ENCODE results near the gene HIGD2A. TPM values are rescaled to one million over a fixed set of nuclear protein-coding genes. Genes with fewer than 3 reads are reported as not detected.

Gene HIGD2A
- polyA plus RNA-seq, 1 donor from 2014 or later, result 242 TPM

DNA sequence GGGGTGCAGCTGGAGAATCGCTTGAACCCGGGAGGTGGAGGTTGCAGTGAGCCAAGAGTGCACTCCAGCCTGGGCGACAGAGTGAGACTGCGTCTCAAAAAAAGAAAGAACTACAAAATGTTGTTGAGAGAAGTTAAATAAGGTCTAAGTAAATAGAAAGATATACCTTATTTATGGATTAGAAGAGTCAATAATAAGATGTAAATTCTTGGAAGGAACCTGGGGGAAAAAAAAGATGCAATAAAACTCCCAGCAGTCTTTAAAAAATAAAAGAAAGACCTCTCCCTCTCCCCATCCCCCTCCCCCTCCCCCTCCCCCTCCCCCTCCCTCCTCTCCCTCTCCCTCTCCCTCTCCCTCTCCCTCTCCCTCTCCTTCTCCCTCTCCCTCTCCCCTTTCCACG lies 44.2 kb downstream of the HIGD2A start:
- H3K9me3 Mint-ChIP-seq, result peaks cover 0 to 4% (median 0%) of the 10 kb centered on the region in 3 donors
- peaks cover 4 to 11% (median 9%) of the 10 kb centered on the region in 3 donors for H3K4me1 Mint-ChIP-seq
- peaks cover 2% of the 10 kb centered on the region for H3K36me3 Mint-ChIP-seq
- no peak overlapping the region for H3K27ac Mint-ChIP-seq
- peaks cover 13% of the 10 kb centered on the region for H3K27me3 Mint-ChIP-seq
- H3K4me3 Mint-ChIP-seq, result no peak overlapping the region

DNA sequence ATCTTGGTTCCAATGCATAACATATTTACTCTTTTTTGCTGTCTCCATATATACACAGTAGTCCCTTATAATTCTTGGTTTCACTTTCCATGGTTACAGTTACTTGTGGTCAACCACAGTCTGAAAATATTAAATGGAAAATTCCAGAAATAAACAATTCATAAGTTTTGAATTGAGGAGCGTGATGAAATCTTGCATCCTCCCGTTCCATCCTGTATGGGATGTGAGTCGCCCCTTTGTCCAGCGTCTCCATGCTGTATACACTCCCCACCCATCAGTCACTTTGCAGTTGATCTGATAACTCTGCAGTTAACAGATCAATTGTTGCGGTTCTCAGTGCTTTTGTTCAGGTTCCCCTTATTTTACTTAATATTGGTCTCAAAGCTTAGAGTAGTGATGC lies 48.1 kb downstream of the HIGD2A start:
- Mint-ChIP-seq H3K4me3 (peak overlapping the region; percentile 20 to 70 (median 58)), H3K27me3 (peaks cover 15% of the 10 kb centered on the region), H3K4me1 (peaks cover 4 to 9% (median 8%) of the 10 kb centered on the region in 3 donors), H3K27ac (peak overlapping the region in 1 of 3 donors; percentile 65), H3K36me3 (no peaks in the 10 kb centered on the region), H3K9me3 (peaks cover 0 to 4% (median 0%) of the 10 kb centered on the region in 3 donors)

DNA sequence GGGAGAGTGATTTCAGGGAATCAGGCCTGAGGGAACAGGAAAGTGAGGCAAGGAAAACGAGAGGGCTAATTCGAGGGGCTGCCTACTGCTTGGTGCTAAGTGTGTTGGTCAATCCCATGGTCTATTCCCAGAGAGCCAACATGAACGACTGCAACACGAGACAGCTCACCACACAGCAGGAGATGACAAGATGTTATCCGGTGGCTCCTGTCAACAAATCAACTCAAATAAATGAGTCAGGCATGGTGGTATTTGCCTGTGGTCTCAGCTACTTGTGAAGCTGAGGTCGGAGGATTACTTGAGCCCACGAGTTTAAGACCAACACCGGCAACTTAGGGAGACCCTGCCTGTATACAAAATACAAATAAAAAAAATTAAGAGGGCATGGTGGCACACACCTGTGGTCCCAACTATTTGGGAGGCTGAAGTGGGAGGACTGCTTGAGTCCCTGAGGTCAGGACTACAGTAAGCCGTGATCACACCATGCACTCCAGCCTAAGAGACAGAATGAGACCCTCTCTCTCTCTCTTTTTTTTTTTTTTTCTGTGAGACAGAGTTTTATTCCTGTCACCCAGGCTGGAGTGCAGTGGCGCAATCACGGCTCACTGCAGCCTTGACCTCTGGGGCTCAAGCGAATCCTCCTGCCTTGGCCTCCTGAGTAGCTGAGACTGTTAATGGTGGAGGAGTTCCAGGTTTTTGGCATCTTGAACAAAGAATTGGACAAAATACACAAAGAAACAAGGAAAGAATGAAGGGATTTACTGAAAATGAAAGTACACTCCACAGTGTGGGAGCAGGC lies 50.6 kb downstream of the HIGD2A start:
- Mint-ChIP-seq H3K9me3 (no peaks in the 10 kb centered on the region), H3K36me3 (no peaks in the 10 kb centered on the region), H3K27ac (no peak overlapping the region), H3K27me3 (peaks cover 16% of the 10 kb centered on the region), H3K4me1 (peaks cover 4 to 9% (median 8%) of the 10 kb centered on the region in 3 donors), H3K4me3 (no peak overlapping the region)

Other genes starting within 250 kb of the HIGD2A start
- 13.7 TPM for gene SIMC1, start 150.3 kb upstream of the HIGD2A start, polyA plus RNA-seq
- gene KIAA1191, start 27.0 kb upstream of the HIGD2A start, polyA plus RNA-seq, result 45.2 TPM
- 1.3 TPM for gene ARL10, start 23.3 kb upstream of the HIGD2A start, polyA plus RNA-seq
- 38.1 TPM for gene NOP16, start 153 bp upstream of the HIGD2A start, polyA plus RNA-seq
- gene CLTB, start 27.8 kb downstream of the HIGD2A start, polyA plus RNA-seq, result 54.1 TPM
- 11.1 TPM for gene FAF2, start 59.6 kb downstream of the HIGD2A start, polyA plus RNA-seq
- 6.0 TPM for gene RNF44, start 148.7 kb downstream of the HIGD2A start, polyA plus RNA-seq
- gene CDHR2, start 160.6 kb downstream of the HIGD2A start, polyA plus RNA-seq, result not detected
- gene GPRIN1, start 221.4 kb downstream of the HIGD2A start, polyA plus RNA-seq, result 0.35 TPM
- not detected for gene SNCB, start 241.8 kb downstream of the HIGD2A start, polyA plus RNA-seq
- not detected for gene EIF4E1B, start 241.9 kb downstream of the HIGD2A start, polyA plus RNA-seq

Data from IgD-negative memory B cell (primary cell).